Stimulated activated naive B cell treated with anti-CD40 and anti-IgM and Interleukin-4, amounts not matched to agents 10 μg/mL and 1 μg/mL and 100 μg/mL, for 72 hours (primary cell): ENCODE results near the gene ARHGAP10.

Experiments
- ATAC-seq, 2 donors: fragments of 150-1000 bp; cut with Tn5 transposase; replicated peaks; 2 replicates each; pipeline ENCODE4 v1.10.0; 2021; ENCODE audit warnings: moderate library complexity in 1 of 2
- DNase-seq: peaks from one replicate; pipeline ENCODE4 v3.0.0; 2021
- H3K27ac Mint-ChIP-seq: one replicate; pipeline ENCODE4 v1.8.0; 2022; ENCODE audit warnings: mild to moderate bottlenecking, mixed read lengths
- H3K27me3 Mint-ChIP-seq, 2 donors: one replicate each; pipeline ENCODE4 v1.8.0; 2022; ENCODE audit warnings: mixed read lengths in 2 of 2
- H3K36me3 Mint-ChIP-seq, 2 donors: one replicate each; pipeline ENCODE4 v1.8.0; 2022; ENCODE audit warnings: mixed read lengths in 2 of 2, mild to moderate bottlenecking in 1 of 2
- H3K4me1 Mint-ChIP-seq, 2 donors: one replicate each; pipeline ENCODE4 v1.8.0; 2022; ENCODE audit warnings: mixed read lengths in 2 of 2, mild to moderate bottlenecking in 1 of 2
- H3K4me3 Mint-ChIP-seq, 2 donors: one replicate each; pipeline ENCODE4 v1.8.0; 2022; ENCODE audit warnings: mild to moderate bottlenecking in 2 of 2, mixed read lengths in 2 of 2, moderate library complexity in 1 of 2
- H3K9me3 Mint-ChIP-seq, 2 donors: one replicate each; pipeline ENCODE4 v1.8.0; 2022; ENCODE audit warnings: mixed read lengths in 2 of 2, mild to moderate bottlenecking in 1 of 2

The ARHGAP10 gene

DNA sequence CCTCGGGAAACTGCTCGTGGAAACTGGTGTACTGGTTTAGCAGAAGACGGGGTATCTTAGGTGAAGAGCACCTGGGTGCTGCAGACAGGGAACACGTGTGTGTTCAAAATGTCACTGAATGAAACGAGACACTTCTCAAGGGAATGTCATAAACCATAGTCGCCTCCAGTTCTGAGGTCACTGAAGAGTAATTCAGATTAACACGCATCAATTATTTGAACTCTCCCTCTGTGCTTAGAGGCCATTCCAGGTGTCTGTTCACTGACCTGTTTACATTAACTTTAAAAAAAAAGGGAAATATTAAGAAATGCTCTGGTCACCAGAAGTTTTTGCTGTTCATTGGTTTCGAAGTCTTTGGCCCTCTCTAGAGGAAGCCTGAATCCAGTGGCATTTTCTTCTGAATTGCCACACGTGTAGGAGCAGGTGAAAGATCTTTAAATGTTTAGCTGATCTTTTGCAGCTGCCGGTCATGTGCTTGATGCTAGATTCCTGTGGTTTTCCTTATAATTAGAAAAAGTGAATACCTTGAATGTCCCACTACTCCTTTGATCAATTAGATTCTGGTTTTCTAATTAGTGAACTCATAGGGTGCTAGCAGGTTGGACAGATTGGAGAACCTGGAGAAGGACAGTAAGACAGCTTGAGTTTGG lies 330.5 kb downstream of the ARHGAP10 start:
- no peaks in the 10 kb centered on the region for H3K27me3 Mint-ChIP-seq
- no peak overlapping the region for H3K27ac Mint-ChIP-seq
- H3K36me3 Mint-ChIP-seq = no peaks in the 10 kb centered on the region
- ATAC-seq (no peak), DNase-seq (no peak)
- no peak overlapping the region for H3K4me3 Mint-ChIP-seq
- H3K4me1 Mint-ChIP-seq = peaks cover 25 to 46% of the 10 kb centered on the region in 2 donors
- no peaks in the 10 kb centered on the region for H3K9me3 Mint-ChIP-seq

DNA sequence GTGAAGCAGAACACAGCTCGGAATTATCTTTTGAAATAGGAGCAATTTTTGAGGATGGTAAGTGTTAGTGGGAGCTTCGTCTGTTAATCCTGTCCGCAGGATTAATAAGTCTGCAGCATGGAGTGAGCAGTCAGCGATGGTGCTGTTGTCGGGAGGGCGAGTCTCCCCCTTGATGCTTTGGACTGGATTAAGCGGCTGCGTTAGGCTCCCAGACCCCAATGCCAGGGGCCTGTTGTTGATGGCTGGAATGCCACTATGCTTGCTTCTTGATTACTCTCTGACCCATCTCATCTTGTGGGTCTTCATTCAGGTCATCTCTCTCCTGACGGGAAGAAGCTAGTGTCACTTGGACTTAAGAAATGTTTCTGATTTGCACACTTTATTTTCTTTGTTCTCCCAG lies 332.6 kb downstream of the ARHGAP10 start:
- no peak for ATAC-seq
- no peaks in the 10 kb centered on the region for H3K27me3 Mint-ChIP-seq

DNA sequence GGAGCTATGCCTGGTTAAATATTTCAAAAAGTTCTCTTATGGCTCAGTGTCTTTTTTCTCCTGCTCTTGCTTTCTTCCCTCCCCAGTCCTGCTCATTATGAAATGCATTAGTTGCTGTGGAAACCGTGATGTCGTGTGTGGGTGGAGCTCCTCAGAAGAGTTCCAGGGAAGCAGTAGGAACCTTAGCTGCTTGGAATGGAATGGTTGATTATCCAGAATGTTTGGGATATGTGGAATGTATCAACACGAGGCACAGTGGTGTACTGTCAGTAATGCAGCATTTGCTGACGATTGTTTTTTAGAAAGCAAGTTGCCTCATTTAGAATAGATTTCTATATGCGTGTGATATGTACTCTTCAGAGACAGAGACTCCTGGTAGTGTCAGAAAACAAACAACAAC lies 333.2 kb downstream of the ARHGAP10 start:
- Mint-ChIP-seq H3K9me3 (no peaks in the 10 kb centered on the region), H3K4me1 (peaks cover 7 to 23% of the 10 kb centered on the region in 2 donors), H3K27ac (no peak overlapping the region), H3K27me3 (no peaks in the 10 kb centered on the region), H3K36me3 (no peaks in the 10 kb centered on the region), H3K4me3 (no peak overlapping the region)
- DNase-seq (no peak), ATAC-seq (no peak)

More for the DNA sequence above, 332.6 kb downstream of the ARHGAP10 start:
- H3K27ac Mint-ChIP-seq = no peak overlapping the region
- H3K9me3 Mint-ChIP-seq = no peaks in the 10 kb centered on the region
- no peak overlapping the region for H3K4me3 Mint-ChIP-seq
- DNase-seq = no peak
- H3K36me3 Mint-ChIP-seq = no peaks in the 10 kb centered on the region
- H3K4me1 Mint-ChIP-seq = peaks cover 9 to 29% of the 10 kb centered on the region in 2 donors

DNA sequence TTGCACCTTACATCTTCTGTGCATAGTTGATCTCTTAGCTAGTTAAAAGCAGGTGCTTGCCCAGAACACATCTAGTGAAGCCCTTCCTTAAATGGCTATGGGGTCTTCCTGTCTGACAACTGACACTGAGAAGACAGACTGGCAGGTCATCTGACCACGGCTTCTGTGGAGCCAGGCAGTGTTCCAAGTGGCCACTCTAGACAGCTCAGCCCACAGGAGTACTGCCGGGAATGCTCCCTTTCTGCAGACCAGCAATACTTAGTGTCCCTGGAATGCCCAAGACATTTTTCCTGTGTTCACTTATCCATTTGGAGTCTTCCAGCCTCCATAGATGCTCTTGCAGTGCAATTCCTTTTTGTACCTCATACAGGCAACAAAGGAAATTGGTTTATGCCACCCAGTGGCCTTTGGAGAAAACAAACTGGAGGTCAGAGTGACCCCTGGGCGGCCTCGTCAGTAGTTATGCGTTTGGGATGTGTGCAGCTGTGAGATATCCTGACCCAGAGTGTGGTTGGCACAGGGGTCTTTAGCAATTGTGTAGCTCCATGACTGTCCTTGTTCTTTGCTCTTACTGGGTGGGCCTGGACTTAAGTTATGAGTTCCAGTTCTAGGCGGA lies 335.5 kb downstream of the ARHGAP10 start:
- no peak overlapping the region for H3K27ac Mint-ChIP-seq
- H3K36me3 Mint-ChIP-seq = no peaks in the 10 kb centered on the region
- H3K27me3 Mint-ChIP-seq = no peaks in the 10 kb centered on the region
- H3K9me3 Mint-ChIP-seq = no peaks in the 10 kb centered on the region
- DNase-seq = no peak
- no peak overlapping the region for H3K4me3 Mint-ChIP-seq
- H3K4me1 Mint-ChIP-seq = no peaks in the 10 kb centered on the region
- no peak for ATAC-seq

DNA sequence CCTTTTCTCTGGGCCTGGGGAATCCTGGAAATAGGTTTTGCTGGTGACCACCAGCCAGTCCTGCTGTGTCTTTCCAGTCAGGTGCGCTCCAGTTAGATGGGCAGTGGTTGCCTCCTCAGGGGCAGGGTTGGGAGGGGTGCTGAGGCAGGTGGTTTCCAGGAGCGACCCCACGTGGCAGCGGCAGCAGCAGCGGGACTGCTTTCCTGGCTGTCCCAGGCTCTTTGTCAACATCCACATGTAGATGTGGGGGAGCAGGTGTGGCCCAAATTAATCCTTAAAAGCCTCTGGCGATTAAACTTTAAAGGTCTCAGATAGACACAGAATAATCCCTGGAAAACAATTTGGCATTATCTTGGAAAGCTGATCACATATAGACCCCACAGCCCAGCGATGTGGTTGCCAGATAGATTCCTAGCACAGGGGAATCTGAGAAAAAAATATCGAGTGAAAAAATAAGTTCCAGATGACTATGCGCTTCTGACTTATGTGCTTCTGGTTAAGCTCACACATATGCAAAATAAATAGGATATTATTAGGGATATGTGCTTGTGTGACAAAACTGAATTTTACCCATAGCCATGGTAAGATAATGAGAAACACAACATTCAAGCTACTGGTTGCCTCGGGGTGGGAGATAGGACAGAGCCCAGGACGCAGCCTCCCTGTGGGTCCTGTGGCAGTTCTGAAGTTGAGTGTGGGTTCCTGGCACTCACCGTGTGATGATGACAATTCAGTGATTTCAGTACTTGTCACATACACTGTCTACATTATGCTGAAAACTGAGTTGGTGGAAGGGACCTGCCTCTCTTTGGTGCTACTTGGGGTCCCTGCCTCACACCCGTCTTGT lies 336.4 kb downstream of the ARHGAP10 start:
- peaks cover 0 to 2% of the 10 kb centered on the region in 2 donors for H3K9me3 Mint-ChIP-seq
- DNase-seq (no peak), ATAC-seq (no peak)
- no peaks in the 10 kb centered on the region for H3K36me3 Mint-ChIP-seq
- no peaks in the 10 kb centered on the region for H3K4me1 Mint-ChIP-seq
- no peak overlapping the region for H3K27ac Mint-ChIP-seq
- H3K27me3 Mint-ChIP-seq = no peaks in the 10 kb centered on the region
- H3K4me3 Mint-ChIP-seq = no peak overlapping the region

DNA sequence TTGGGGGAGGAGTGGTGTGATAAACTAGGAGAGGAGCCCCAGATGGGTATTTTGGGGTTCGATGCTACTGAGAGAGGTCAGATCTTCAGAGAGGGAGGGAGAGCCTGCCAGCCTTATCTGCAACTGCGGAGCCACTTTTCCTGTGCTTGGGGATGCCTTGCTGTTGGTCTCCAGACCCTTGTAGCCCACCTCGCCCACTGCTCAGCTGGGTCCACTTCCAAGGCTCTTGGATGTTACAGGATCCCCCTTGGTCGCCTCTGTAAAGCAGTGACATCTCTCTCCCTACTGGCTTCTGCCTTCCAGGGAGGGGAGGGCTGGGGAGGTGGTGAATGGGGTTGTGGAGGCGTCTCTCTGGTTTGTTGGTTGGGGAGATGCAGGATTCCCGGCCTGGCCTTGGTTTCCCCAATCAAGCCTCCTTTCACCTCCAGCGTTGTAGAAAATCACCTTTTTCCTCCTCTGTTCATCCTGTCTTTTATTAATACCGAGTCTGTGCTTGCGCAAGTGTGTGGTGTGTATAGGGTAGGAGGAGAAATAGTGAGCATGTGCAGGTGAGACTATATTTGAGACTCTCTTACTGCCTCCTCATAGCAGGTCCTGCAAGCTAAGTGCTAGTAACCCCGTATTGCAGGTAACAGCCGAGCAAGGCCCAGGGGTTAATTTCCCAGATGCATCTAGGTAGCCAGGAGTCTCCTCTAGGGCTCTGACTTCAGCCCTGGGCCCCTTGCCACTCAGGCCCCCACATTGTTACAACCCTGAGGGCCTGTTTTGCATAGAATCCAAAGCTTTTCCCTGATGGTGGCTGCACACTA lies 337.4 kb downstream of the ARHGAP10 start:
- no peak for DNase-seq
- H3K27ac Mint-ChIP-seq = no peak overlapping the region

DNA sequence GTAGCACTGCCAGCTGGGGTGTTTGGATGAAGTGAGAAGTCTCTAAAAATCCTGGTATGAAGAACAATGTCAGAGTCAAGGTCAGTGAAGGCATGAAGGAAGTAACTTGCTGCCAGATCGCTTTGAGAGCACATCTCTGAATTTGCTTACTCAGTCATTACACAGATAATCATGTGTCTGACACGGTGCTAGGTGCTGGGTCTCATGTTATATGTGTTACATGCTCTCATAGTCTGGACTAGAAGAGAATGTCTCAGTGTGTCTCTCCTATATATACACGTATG lies 337.9 kb downstream of the ARHGAP10 start:
- Mint-ChIP-seq H3K27ac (no peak overlapping the region), H3K36me3 (peaks cover 7 to 8% of the 10 kb centered on the region in 2 donors)

More for the DNA sequence above, 337.4 kb downstream of the ARHGAP10 start:
- Mint-ChIP-seq H3K9me3 (peaks cover 5 to 7% of the 10 kb centered on the region in 2 donors), H3K36me3 (peaks cover 2 to 5% of the 10 kb centered on the region in 2 donors), H3K4me3 (no peak overlapping the region), H3K27me3 (no peaks in the 10 kb centered on the region), H3K4me1 (no peaks in the 10 kb centered on the region)
- ATAC-seq = no peak

DNA sequence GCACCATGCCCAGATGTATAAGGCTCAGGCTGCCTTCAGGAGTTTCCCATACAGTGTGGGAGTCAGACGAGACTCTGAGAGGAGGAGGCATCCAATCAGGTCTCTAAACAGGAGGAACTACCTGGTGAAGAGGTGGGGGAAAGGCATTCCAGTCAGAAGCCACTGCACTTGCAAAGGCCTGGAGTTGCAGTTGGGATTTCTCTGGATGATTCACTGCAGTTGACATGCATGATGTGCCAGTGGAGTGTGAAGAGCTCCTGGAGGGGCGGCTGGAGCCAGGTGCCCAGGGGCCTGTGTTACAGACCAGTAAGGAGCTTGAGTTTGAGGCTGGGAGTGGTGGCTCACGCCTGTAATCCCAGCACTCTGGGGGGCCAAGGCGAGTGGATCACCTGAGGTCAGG lies 339.1 kb downstream of the ARHGAP10 start:
- H3K27ac Mint-ChIP-seq = no peak overlapping the region
- H3K36me3 Mint-ChIP-seq = peaks cover 16 to 19% of the 10 kb centered on the region in 2 donors
- H3K4me1 Mint-ChIP-seq = no peaks in the 10 kb centered on the region

More for the DNA sequence above, 337.9 kb downstream of the ARHGAP10 start:
- H3K27me3 Mint-ChIP-seq = no peaks in the 10 kb centered on the region
- H3K9me3 Mint-ChIP-seq = peaks cover 9 to 12% of the 10 kb centered on the region in 2 donors
- ATAC-seq (no peak), DNase-seq (no peak)
- no peak overlapping the region for H3K4me3 Mint-ChIP-seq
- H3K4me1 Mint-ChIP-seq = no peaks in the 10 kb centered on the region

DNA sequence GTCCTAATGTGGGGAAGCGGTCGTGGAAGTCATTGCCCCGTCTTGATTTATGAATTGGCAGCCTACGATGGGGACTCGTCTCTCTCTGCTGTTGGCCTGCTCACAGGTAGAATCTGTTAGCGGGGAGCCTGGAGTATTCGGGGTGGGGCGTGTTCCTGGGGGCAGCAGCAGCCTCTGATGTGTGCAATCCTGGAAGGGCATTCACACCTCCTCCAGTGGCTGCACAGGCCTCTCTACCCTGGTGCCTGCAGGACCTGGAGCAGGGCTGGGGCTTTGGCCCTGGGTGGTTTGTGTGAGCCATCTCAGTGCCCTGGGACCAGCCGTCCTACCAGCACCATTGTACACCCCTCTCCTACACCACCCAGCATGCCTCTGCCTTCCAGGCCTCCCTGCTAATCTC lies 340.9 kb downstream of the ARHGAP10 start:
- Mint-ChIP-seq H3K36me3 (peaks cover 22 to 26% of the 10 kb centered on the region in 2 donors), H3K4me1 (no peaks in the 10 kb centered on the region), H3K27me3 (no peaks in the 10 kb centered on the region), H3K9me3 (peaks cover 24 to 25% of the 10 kb centered on the region in 2 donors), H3K4me3 (no peak overlapping the region), H3K27ac (no peak overlapping the region)
- DNase-seq (no peak), ATAC-seq (no peak)

More for the DNA sequence above, 339.1 kb downstream of the ARHGAP10 start:
- ATAC-seq = no peak
- no peak for DNase-seq
- Mint-ChIP-seq H3K27me3 (no peaks in the 10 kb centered on the region), H3K9me3 (peaks cover 20 to 22% of the 10 kb centered on the region in 2 donors), H3K4me3 (no peak overlapping the region)

DNA sequence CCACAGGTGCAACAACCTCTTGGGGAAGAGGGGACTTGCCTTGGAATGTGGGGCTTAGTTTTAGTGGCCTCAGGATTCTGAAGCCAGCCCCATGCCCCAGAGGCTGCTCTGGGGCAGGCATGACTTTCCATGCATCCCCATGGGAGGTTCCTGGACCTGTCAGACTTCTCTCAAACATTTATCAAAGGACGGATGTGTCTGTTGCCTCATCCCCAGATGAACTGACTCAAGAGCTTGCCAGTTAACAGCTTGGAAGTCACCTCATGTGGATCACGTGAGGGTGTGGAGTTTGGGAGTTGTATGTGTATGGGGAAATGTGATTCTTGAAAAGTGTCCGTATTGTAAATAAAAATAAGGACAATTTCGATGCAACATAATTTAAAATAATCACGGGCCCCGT lies 341.5 kb downstream of the ARHGAP10 start:
- Mint-ChIP-seq H3K36me3 (peaks cover 26 to 32% of the 10 kb centered on the region in 2 donors), H3K27ac (no peak overlapping the region), H3K27me3 (no peaks in the 10 kb centered on the region), H3K4me1 (no peaks in the 10 kb centered on the region), H3K9me3 (peaks cover 24 to 25% of the 10 kb centered on the region in 2 donors), H3K4me3 (no peak overlapping the region)
- DNase-seq (no peak), ATAC-seq (no peak)

DNA sequence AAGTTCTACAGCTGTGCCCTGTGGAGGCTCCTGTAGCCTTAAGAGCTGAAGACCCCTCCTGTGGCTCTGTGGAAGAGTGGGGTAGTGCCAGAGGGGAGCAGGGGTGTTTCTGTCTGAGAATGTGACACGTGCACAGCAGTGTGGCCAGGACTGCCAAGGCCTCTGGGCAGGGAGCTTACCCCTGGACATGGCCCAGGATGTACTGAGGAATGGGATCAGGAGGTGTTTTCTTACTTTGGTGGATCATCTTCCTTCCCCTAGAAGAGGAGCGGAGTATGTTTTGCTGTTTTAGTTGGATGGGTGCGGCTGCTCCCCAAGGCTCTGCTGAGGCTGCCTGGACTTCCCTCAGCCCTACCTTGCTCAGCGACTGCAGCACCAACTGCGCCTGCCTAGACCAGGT lies 342.6 kb downstream of the ARHGAP10 start:
- no peaks in the 10 kb centered on the region for H3K4me1 Mint-ChIP-seq
- no peak overlapping the region for H3K4me3 Mint-ChIP-seq
- peaks cover 28 to 34% of the 10 kb centered on the region in 2 donors for H3K36me3 Mint-ChIP-seq
- no peak for ATAC-seq
- no peaks in the 10 kb centered on the region for H3K27me3 Mint-ChIP-seq
- peaks cover 24 to 25% of the 10 kb centered on the region in 2 donors for H3K9me3 Mint-ChIP-seq
- no peak overlapping the region for H3K27ac Mint-ChIP-seq
- no peak for DNase-seq

DNA sequence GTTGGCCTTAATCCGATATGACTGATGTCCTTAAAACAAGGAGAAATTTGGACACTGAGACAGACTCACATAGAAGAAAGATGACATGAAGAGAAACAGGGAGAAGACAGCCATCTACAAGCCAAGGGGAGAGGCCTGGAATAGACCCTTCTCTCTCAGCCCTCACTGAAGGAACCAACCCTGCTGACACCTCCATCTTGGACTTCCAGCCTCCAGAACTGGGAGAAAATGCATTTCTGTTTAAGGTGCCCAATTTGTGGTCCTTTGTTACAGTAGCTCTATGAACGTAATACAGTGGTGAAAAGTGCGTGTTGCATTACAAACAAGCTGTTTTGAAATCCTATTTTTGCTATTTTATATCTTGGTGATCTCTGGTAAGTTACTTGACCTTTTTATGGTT lies 343.6 kb downstream of the ARHGAP10 start:
- ATAC-seq (no peak), DNase-seq (no peak)
- H3K27me3 Mint-ChIP-seq = no peaks in the 10 kb centered on the region
- no peaks in the 10 kb centered on the region for H3K4me1 Mint-ChIP-seq
- no peak overlapping the region for H3K27ac Mint-ChIP-seq
- no peak overlapping the region for H3K4me3 Mint-ChIP-seq
- peaks cover 24 to 25% of the 10 kb centered on the region in 2 donors for H3K9me3 Mint-ChIP-seq
- H3K36me3 Mint-ChIP-seq = peaks cover 33 to 40% of the 10 kb centered on the region in 2 donors

DNA sequence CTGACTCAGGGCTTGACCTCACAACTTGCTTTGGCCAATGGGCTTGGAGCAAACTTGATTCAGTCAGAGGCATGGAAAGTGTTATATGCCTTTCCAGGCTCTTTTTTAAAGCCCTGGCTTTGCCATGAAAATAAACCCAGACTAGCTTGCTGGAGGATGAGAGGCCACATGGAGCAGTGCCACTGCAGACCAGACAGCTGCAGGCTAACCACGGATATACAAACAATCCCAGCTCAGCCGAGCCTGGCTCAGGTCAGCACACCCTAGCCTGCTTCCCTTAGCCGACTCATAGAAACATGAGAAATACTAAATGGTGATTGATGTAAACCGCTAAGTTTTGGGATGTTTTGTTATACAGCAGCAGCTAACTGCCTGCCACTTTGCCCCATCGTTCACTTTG lies 345.1 kb downstream of the ARHGAP10 start:
- no peak overlapping the region for H3K4me3 Mint-ChIP-seq
- no peak for ATAC-seq
- H3K27me3 Mint-ChIP-seq = no peaks in the 10 kb centered on the region
- no peak for DNase-seq
- H3K9me3 Mint-ChIP-seq = peaks cover 24 to 27% of the 10 kb centered on the region in 2 donors
- no peaks in the 10 kb centered on the region for H3K4me1 Mint-ChIP-seq
- H3K36me3 Mint-ChIP-seq = peaks cover 38 to 52% of the 10 kb centered on the region in 2 donors
- no peak overlapping the region for H3K27ac Mint-ChIP-seq

DNA sequence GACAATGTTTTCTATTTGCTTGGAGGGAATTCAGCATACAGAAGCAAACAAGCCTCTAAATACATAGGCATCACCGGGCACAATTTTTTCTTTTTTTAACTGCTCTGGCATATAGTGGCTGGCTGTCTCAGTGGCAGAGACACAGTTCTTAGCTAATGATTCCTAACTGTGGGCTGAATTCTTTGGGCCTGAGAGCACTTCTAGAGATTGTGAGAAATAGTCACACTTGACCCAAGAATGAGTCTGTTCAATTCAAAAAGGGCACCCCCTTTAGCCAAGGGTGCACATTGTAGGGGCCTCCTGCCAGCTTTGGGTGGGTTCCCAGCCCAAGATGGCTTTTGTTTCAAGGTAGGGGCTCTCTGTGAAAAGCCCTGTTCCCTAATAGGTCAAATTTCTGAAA lies 345.7 kb downstream of the ARHGAP10 start:
- Mint-ChIP-seq H3K4me1 (no peaks in the 10 kb centered on the region), H3K4me3 (no peak overlapping the region), H3K9me3 (peaks cover 24 to 27% of the 10 kb centered on the region in 2 donors), H3K27me3 (no peaks in the 10 kb centered on the region), H3K36me3 (peaks cover 38 to 52% of the 10 kb centered on the region in 2 donors), H3K27ac (no peak overlapping the region)
- ATAC-seq (no peak), DNase-seq (no peak)
